Neural cell (in vitro differentiated cells): ENCODE data around the gene CYP4Z1. TPM values are rescaled to one million over a fixed set of nuclear protein-coding genes. Genes with fewer than 3 reads are reported as not detected.
"Not testable (repeated sequence)": the region's sequence is repeated elsewhere in the genome, so short reads cannot be mapped to it uniquely, and the experiment has no call there.

Experiments
- H2AFZ ChIP-seq: fragments of 200-600, 300-800 bp; sonication (generic), shearing (Covaris generic); 2 replicates; pipeline ENCODE4 v1.6.0; 2014; ENCODE audit warnings: low read depth, mild to moderate bottlenecking, antibody characterized with exemption, low read length, moderate library complexity
- H3F3A ChIP-seq: fragments of 200-600 bp; shearing (Covaris generic); 2 replicates; pipeline ENCODE4 v1.6.1; 2016; ENCODE audit warnings: mild to moderate bottlenecking, moderate library complexity, mixed read lengths, antibody characterized with exemption, low read length; ENCODE audit not compliant: insufficient read depth, poor library complexity, severe bottlenecking
- H3K27ac ChIP-seq: fragments of 200-600, 300-800 bp; sonication (generic), shearing (Covaris generic); 2 replicates; pipeline ENCODE4 v1.5.1; 2014; ENCODE audit warnings: mild to moderate bottlenecking, low read length, moderate library complexity
- H3K27me3 ChIP-seq: fragments of 300-800, 200-600 bp; sonication (generic), shearing (Covaris generic); 2 replicates; pipeline ENCODE4 v1.6.0; 2014; ENCODE audit warnings: mild to moderate bottlenecking, low read depth, low read length, moderate library complexity; ENCODE audit not compliant: insufficient read depth
- H3K36me3 ChIP-seq: fragments of 300-800, 200-600 bp; sonication (generic), shearing (Covaris generic); 2 replicates; pipeline ENCODE4 v1.5.1; 2014; ENCODE audit warnings: mild to moderate bottlenecking, antibody characterized with exemption, low read length, moderate library complexity; ENCODE audit not compliant: insufficient read depth
- H3K4me2 ChIP-seq: fragments of 300-800, 200-600 bp; sonication (generic), shearing (Covaris generic); 2 replicates; pipeline ENCODE4 v1.6.0; 2014; ENCODE audit warnings: mild to moderate bottlenecking, low read length
- H3K4me3 ChIP-seq: fragments of 300-800, 200-600 bp; sonication (generic), shearing (Covaris generic); 2 replicates; pipeline ENCODE4 v1.5.1; 2014; ENCODE audit warnings: mild to moderate bottlenecking, low read length, moderate library complexity
- H3K79me2 ChIP-seq: fragments of 200-600 bp; shearing (Covaris generic); replicated peaks from 2 replicates; pipeline ENCODE4 v1.6.0; 2014; ENCODE audit warnings: mild to moderate bottlenecking, low read length, moderate library complexity; ENCODE audit not compliant: insufficient read depth
- H3K9ac ChIP-seq: fragments of 300-800, 200-600 bp; sonication (generic), shearing (Covaris generic); 2 replicates; pipeline ENCODE4 v1.6.1; 2016; ENCODE audit warnings: mild to moderate bottlenecking, low read length, mixed read lengths
- H3K9me2 ChIP-seq: fragments of 200-600 bp; shearing (Covaris generic); 2 replicates; pipeline ENCODE4 v1.6.1; 2016; ENCODE audit warnings: mild to moderate bottlenecking, low read length, mixed read lengths; ENCODE audit not compliant: insufficient read depth
- H3K9me3 ChIP-seq: fragments of 200-600, 300-800 bp; sonication (generic), shearing (Covaris generic); 2 replicates; pipeline ENCODE4 v1.6.1; 2016; ENCODE audit warnings: mild to moderate bottlenecking, mixed run types, low read length, moderate library complexity, mixed read lengths
- H4K20me1 ChIP-seq: fragments of 200-600 bp; shearing (Covaris generic); 2 replicates; pipeline ENCODE4 v1.6.1; 2016; ENCODE audit warnings: mild to moderate bottlenecking, mixed run types; ENCODE audit not compliant: insufficient read depth
- EP300 ChIP-seq: fragments of 450-650 bp; conservative IDR thresholded peaks from 2 replicates; pipeline ENCODE4 v1.6.1; 2014; ENCODE audit warnings: antibody characterized with exemption, mild to moderate bottlenecking, moderate library complexity; ENCODE audit not compliant: poor library complexity, severe bottlenecking
- EZH2 ChIP-seq: fragments of 200-600, 300-800 bp; shearing (Covaris generic), sonication (generic); IDR thresholded peaks from 2 replicates; pipeline ENCODE4 v1.6.1; 2014; ENCODE audit warnings: antibody characterized with exemption, low read length, borderline replicate concordance, mild to moderate bottlenecking; ENCODE audit not compliant: insufficient read depth, poor library complexity, severe bottlenecking
- MXI1 ChIP-seq: fragments of 450-650 bp; conservative IDR thresholded peaks from 2 replicates; pipeline ENCODE4 v1.6.1; 2014; ENCODE audit warnings: antibody characterized with exemption, mild to moderate bottlenecking; ENCODE audit not compliant: poor library complexity, severe bottlenecking
- POLR2AphosphoS5 ChIP-seq: IDR thresholded peaks from 2 replicates; pipeline ENCODE4 v1.6.1; 2012
- RAD21 ChIP-seq: fragments of 450-650 bp; conservative IDR thresholded peaks from 2 replicates; pipeline ENCODE4 v1.6.1; 2014; ENCODE audit warnings: antibody characterized with exemption, mild to moderate bottlenecking, moderate library complexity
- REST ChIP-seq: IDR thresholded peaks from 2 replicates; pipeline ENCODE4 v1.6.1; 2012; ENCODE audit warnings: borderline replicate concordance
- SMC3 ChIP-seq: fragments of 450-650 bp; conservative IDR thresholded peaks from 2 replicates; pipeline ENCODE4 v1.6.1; 2014; ENCODE audit warnings: antibody characterized with exemption, mild to moderate bottlenecking, moderate library complexity; ENCODE audit not compliant: poor library complexity
- TAF1 ChIP-seq: IDR thresholded peaks from 2 replicates; pipeline ENCODE4 v1.6.1; 2012; ENCODE audit warnings: low read depth
- polyA plus RNA-seq: library from polyadenylated mRNA; depleted of rRNA; stranded (reverse); fragments of >200 nt; gene quantifications from 2 replicates; pipeline ENCODE4 v1.2.3, GENCODE V29; 2014
- TF ChIP-seq, protein P1 (sequence below): fragments of 450-650 bp; IDR thresholded peaks from 2 replicates; pipeline ENCODE4 v1.5.1; 2014; ENCODE audit warnings: antibody characterized with exemption, mild to moderate bottlenecking, moderate library complexity; ENCODE audit not compliant: poor library complexity, severe bottlenecking

The CYP4Z1 gene
- polyA plus RNA-seq, 1 donor from 2014 or later: 0.51 TPM

- not testable (repeated sequence) for H3K36me3 ChIP-seq, H3K79me2 ChIP-seq, H3K4me2 ChIP-seq, H2AFZ ChIP-seq, H3K27ac ChIP-seq, H3K27me3 ChIP-seq, H3K4me3 ChIP-seq, H3K9me2 ChIP-seq, H4K20me1 ChIP-seq, H3K9ac ChIP-seq, H3K9me3 ChIP-seq, H3F3A ChIP-seq
- TF ChIP-seq SMC3 (peak; percentile 56), RAD21 (peak; percentile 65)
- TF ChIP-seq, protein P1, sequence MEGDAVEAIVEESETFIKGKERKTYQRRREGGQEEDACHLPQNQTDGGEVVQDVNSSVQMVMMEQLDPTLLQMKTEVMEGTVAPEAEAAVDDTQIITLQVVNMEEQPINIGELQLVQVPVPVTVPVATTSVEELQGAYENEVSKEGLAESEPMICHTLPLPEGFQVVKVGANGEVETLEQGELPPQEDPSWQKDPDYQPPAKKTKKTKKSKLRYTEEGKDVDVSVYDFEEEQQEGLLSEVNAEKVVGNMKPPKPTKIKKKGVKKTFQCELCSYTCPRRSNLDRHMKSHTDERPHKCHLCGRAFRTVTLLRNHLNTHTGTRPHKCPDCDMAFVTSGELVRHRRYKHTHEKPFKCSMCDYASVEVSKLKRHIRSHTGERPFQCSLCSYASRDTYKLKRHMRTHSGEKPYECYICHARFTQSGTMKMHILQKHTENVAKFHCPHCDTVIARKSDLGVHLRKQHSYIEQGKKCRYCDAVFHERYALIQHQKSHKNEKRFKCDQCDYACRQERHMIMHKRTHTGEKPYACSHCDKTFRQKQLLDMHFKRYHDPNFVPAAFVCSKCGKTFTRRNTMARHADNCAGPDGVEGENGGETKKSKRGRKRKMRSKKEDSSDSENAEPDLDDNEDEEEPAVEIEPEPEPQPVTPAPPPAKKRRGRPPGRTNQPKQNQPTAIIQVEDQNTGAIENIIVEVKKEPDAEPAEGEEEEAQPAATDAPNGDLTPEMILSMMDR: peak; percentile 73
These were observed 22.3 kb downstream of the CYP4Z1 start for GRCh38 chr1:47089356-47089755.

DNA sequence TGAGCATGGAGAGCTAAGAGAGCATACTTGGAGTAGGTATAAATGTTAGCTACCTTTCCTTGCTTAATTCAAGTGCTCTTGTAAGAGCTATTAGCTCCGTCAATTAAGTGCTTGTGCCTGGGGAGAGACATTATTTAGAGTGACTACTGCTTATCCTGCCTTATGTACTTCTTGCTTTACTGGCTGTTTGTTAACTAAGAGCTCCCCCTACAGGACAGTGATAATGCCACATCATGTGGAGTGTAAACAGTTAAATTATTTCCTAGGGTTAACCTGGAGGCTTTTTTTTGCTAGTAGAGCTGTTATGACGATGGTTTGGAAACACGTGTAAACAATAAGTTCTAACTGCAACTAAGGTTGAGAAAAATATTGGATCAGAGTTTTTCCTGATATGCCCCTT is 24.4 kb downstream of the CYP4Z1 start:
- not testable (repeated sequence) for H3K9me3 ChIP-seq, H3K4me2 ChIP-seq, H3K27ac ChIP-seq, H3K9me2 ChIP-seq, H3K9ac ChIP-seq, H4K20me1 ChIP-seq, H3F3A ChIP-seq, H3K4me3 ChIP-seq, H2AFZ ChIP-seq, H3K79me2 ChIP-seq, H3K36me3 ChIP-seq, H3K27me3 ChIP-seq
- TF ChIP-seq, protein P1: peak; percentile 23

GRCh38 chr1:47104816-47105215 is 37.8 kb downstream of the CYP4Z1 start:
- Histone ChIP-seq H3K9me2 (no peaks in the 10 kb centered on the region), H3K4me2 (no peak overlapping the region), H3K79me2 (no peaks in the 10 kb centered on the region), H3K27ac (no peak overlapping the region), H4K20me1 (no peaks in the 10 kb centered on the region), H3K4me3 (no peak overlapping the region), H3K9ac (no peak overlapping the region), H3K27me3 (no peaks in the 10 kb centered on the region), H3F3A (no peaks in the 10 kb centered on the region), H2AFZ (no peak overlapping the region), H3K36me3 (no peaks in the 10 kb centered on the region), H3K9me3 (no peaks in the 10 kb centered on the region)
- TF ChIP-seq SMC3 (no peak), MXI1 (no peak), EP300 (no peak), RAD21 (no peak), EZH2 (no peak), POLR2AphosphoS5 (no peak), TAF1 (no peak), REST (no peak)
- TF ChIP-seq, protein P1: no peak
